RPMI8226 (cell line): ENCODE results near the gene COPZ2.
"Not testable (repeated sequence)": the region's sequence is repeated elsewhere in the genome, so short reads cannot be mapped to it uniquely, and the experiment has no call there.

Experiments
- DNase-seq: peaks from one replicate; pipeline ENCODE4 v3.0.0-alpha.2; 2015

Gene COPZ2

GRCh38 chr17:48003417-48004151 lies 34.0 kb downstream of the COPZ2 start:
- DNase-seq = no peak

DNA sequence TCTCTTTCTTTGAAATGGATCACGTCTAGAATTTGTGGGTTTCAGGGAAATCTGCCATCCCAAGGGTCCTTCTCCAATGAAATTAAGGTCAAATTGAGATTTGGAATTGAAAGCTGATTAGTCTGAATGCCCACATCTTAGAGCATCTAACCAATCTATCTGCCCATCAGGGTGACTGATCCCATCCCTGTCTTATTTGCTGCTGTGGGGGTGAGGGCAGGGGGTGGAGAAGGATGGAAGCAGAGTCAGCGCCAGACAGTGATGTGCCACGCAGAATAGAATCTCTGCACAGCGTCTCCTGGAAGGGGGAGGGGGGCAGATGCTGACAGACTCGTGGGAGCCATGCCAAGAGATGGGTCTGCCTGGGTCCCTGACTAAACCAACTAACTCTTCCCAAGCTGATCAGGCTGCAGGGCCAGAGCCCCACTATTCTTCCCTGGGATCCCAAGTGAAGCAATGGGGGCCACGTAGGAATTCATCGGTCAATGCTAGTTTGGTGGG lies 34.6 kb downstream of the COPZ2 start:
- DNase-seq = no peak

DNA sequence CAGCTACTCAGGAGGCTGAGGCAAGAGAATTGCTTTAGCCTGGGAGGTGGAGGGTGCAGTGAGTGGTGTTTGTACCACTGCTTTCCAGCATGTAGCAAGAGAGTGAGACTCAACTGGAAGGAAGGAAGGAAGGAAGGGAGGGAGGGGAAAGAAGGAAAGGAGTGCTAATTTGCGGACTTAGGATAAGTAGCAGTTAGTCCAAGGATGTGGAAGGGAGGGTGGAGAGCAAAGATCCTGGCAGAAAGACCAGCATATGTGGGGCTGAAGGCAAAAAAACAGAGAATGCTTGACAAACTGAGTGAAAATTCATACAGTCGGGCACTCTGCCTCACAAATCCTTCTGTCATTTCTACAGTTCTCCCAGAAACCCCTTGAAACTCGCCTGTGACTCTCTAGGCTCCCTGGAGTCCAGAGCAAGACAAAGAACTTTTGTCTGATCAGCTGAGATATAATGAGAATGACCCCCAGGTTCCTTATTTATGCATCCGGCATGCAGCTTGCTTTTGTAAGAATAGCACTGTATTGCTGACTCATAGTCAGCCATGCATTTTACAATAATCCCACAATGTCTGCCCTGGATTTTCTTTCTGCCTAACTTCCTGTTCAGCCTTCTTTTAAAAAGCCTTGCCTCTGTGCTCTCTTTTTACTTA lies 35.2 kb downstream of the COPZ2 start:
- DNase-seq = peak; percentile 18

DNA sequence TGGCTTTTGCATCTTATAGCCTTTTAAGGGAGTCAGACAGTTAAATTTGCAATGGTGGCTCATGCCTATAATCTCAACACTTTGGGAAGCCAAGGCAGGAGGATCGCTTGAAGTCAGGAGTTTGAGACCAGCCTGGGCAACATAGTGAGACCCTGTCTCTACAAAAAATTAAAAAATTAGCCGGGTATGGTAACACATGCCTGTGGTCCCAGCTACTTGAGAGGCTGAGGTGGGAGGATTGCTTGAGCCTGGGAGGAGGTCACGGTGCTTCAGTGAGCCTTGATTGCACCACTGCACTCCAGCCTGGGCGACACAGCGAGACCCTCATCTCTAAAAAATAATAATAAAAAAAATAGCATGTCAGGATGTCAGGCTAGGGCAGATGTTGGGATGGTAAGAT lies 35.9 kb downstream of the COPZ2 start:
- DNase-seq = not testable (repeated sequence)

- no peak for DNase-seq
Measured at GRCh38 chr17:48001197-48001596, 36.4 kb downstream of the COPZ2 start.

GRCh38 chr17:47999582-47999981 lies 38.0 kb downstream of the COPZ2 start:
- no peak for DNase-seq

- no peak for DNase-seq
Measured at GRCh38 chr17:47998044-47998443, 39.6 kb downstream of the COPZ2 start.

GRCh38 chr17:47997586-47997985 lies 40.0 kb downstream of the COPZ2 start:
- DNase-seq = no peak

GRCh38 chr17:47996201-47996600 lies 41.4 kb downstream of the COPZ2 start:
- DNase-seq = no peak

- DNase-seq = no peak
Measured at GRCh38 chr17:47995241-47995935, 42.2 kb downstream of the COPZ2 start.

GRCh38 chr17:47994724-47995123 lies 42.9 kb downstream of the COPZ2 start:
- no peak for DNase-seq

DNA sequence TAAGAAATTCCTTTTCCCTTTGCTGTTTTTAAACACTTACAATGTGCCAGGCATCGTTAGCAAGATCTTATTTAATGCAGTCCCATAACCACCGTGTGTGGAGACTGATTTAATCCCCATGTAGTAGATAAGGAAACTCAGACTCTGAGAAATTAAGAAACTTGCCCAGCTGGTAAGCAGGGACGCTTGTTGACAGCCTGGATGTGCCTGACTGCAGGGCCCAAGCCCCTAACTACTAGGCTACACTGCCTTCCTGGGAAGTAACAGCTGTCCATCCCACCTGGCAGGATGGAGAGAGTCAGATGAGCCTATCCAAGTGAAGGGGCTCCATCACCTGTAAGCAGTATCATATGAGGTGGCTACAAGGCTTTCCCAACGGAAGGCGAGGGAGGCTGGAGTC lies 43.6 kb downstream of the COPZ2 start:
- DNase-seq = no peak

GRCh38 chr17:47993031-47993564 lies 44.5 kb downstream of the COPZ2 start:
- no peak for DNase-seq

DNA sequence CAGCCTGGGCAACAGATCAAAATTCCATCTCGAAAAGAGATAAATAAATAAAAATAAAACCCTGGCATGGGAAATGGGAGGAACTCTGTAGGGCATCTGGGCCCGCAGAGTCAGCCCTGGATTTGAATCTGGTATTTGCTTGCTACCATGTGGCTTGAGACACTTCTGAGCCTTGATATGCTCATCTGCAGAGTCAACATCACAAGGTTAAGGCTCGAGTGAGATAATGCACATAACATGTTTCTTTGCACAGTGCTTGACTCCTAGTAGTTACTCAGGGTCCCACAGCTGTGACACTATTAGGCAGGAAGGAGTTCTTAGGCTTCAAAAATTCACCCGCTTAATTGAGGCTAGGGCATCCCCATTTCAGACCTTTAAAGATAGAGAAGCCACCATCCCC lies 45.4 kb downstream of the COPZ2 start:
- no peak for DNase-seq

DNA sequence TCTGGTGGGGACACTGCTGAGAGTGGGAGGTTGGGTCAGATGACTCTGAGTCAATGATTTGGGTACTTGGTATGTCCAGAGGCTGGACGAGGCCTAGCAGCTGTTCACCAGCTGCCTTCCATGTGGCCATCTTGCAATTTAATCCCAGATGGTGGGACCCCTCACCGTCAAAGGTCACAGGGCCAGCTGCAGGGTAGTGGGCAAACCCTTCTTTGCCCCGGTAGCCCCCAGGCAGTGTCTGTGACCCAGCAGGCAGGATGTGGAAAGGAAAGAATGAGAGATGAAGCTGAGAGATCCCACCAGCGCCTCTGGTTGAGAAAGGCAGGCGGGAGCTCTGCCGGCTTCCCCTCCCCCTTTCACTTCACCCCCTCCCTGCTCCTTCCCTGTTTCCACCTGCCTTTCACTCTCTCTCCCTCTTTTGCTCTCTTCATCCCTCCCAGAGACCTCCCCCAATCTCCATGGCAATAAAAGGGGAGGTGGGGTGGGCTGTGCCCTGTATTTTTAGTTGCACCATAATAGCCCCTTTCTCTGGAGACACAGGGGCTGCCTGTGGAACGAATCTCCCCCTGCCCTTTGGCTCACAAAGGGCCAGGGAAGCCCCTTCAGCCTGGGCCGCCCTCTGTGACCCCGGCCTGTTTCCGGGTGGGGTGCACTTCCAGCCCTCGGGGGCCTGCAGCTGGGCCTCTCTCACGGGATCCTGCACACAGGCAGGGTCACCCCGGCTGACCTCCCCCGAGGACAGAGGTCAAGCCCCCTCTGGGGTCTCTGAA lies 46.5 kb downstream of the COPZ2 start:
- no peak for DNase-seq

DNA sequence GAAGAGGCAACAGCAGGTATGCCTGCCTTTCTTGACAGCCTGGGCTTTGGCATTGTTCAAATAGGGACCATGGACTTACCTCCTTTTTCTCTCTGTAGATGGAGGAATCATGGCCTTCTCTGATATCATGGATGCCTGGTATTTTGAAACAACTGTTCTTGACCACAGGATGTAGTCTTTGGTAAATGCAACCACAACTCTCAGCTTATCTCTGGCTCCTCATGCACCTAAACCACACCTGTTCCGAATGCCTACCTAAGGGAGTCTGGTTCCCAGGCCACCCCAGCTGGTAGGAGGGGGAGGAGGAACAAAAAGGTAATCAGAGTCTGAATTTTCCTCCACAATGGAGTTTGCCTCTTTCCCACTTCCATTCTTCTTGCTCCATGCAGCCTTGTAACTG lies 47.9 kb downstream of the COPZ2 start:
- DNase-seq = peak; percentile 62

DNA sequence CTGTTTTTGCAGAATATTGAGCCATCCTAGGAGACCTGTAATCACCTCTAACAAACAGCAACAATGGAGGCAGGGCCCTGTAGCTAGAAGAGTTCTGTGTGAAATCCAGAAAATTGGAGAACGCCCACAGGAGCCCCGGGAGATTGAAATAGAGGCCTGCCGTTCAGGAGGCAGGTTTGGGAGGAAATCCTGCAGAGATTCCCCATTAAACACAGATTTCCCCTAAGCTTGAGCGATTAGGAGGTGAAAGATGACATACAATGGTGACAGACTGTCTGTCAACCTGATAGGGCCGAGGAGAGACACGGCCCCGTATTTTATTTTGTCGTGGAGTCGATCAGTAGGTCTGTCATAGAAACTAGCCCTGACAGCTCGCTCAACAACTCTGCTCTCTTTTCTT lies 48.4 kb downstream of the COPZ2 start:
- DNase-seq = no peak

GRCh38 chr17:47988445-47988844 lies 49.2 kb downstream of the COPZ2 start:
- DNase-seq = not testable (repeated sequence)

GRCh38 chr17:47987240-47987835 lies 50.3 kb downstream of the COPZ2 start:
- DNase-seq = no peak

DNA sequence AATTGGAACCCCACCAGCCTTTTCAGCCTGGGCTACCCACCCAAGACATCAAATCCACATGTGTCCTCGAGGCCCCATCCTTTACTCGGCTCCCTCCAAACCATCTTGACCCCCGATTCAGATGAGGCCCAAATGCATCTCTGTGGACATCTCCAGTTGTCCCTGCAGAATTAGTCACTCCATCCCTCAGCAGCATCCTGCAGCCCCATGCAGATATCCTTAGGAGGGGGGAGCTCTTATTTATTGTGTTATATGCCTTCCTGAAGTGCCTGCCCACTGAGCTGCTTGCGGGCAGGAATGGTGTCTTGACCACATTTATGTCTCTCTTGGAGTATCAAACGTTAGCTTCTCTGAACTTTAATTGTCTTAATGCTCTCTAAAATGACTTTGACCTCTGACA lies 51.1 kb downstream of the COPZ2 start:
- DNase-seq = no peak

DNA sequence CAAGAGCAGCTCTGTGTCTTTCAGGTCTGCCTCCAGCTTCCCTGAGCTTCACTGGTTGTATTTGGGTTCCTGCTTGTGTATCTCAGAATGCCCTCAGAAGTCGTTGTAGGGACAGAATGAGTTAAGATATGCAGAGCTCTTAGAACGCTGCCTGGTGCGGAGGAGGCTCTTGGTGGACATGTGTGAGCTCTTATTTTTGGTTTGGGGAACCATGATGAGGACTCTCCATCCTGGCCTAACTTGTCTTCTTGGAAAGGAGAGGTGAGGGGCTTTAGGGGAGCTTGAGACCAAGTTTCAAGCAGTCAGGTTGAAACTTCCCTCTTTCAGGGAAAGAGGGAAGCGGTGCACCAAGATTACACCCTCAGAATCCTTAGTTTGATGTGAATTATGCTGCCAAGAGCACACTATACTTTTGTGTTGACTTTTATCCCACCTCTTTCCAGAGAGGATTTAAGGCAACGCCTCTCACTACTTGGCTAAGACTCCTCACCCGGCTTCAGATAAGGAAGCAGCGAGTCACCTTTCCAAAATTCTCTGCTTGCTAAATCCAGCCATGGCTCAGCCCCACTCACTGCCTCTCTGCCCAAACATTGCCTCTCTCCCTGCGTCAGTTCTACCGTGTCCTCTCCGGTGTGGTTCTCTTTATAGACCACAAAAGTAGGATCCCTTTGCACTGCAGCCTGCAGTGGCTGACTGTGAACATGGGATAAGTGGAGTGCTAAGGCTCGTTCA lies 53.9 kb downstream of the COPZ2 start:
- DNase-seq = no peak
